H1 (cell line): ENCODE data around the gene C7orf25. TPM values are rescaled to one million over a fixed set of nuclear protein-coding genes. Genes with fewer than 3 reads are reported as not detected.

Source experiments
- CBX5 ChIP-seq: fragments of 300-800, 300-1000 bp; sonication (generic); IDR thresholded peaks from 2 replicates; pipeline ENCODE4 v1.7.1; 2016; ENCODE audit warnings: antibody characterized with exemption, low read length, low read depth
- CEBPB ChIP-seq: IDR thresholded peaks from 2 replicates; pipeline ENCODE4 v1.6.1; 2012; ENCODE audit warnings: low read depth, low read length
- EP300 ChIP-seq, 2 experiments: IDR thresholded peaks; 1 replicate in 1 of 2; 2 replicates in 1 of 2; pipeline ENCODE4 v1.6.1; 2011 to 2012; ENCODE audit warnings: low read depth in 2 of 2, low read length in 2 of 2, mild to moderate bottlenecking in 2 of 2, borderline replicate concordance in 1 of 2, inconsistent platforms in 1 of 2, moderate library complexity in 1 of 2
- HDAC6 ChIP-seq: IDR thresholded peaks from one replicate; pipeline ENCODE4 v1.7.1; 2012; ENCODE audit warnings: low read depth, mild to moderate bottlenecking, inconsistent platforms, low read length, moderate library complexity
- JUN ChIP-seq: IDR thresholded peaks from 2 replicates; pipeline ENCODE4 v1.6.1; 2011; ENCODE audit warnings: low read depth, mild to moderate bottlenecking, improper control_type of control experiment, low read length
- POU5F1 ChIP-seq: IDR thresholded peaks from 2 replicates; pipeline ENCODE4 v1.6.1; 2011; ENCODE audit warnings: low read depth, mild to moderate bottlenecking, low read length, moderate library complexity
- RNF2 ChIP-seq: fragments of 200-900, 300-1000 bp; sonication (generic); IDR thresholded peaks from 2 replicates; pipeline ENCODE4 v1.7.1; 2016; ENCODE audit warnings: borderline replicate concordance, low read depth, mild to moderate bottlenecking, antibody characterized with exemption, low read length; ENCODE audit not compliant: poor library complexity, severe bottlenecking; ENCODE audit errors: missing control alignments
- TCF12 ChIP-seq: IDR thresholded peaks from 2 replicates; pipeline ENCODE4 v1.6.1; 2011; ENCODE audit warnings: low read depth, mild to moderate bottlenecking, low read length
- TEAD4 ChIP-seq: IDR thresholded peaks from 2 replicates; pipeline ENCODE4 v1.6.1; 2012; ENCODE audit warnings: low read depth, low read length, inconsistent platforms, mixed read lengths
- polyA plus RNA-seq, 7 experiments: library from polyadenylated mRNA; depleted of rRNA in 3 of 7; stranded (reverse) in 5 of 7; unstranded in 2 of 7; fragments of >200 nt in 5 of 7; fragments of 200-250 nt in 2 of 7; gene quantifications; 1 replicate in 5 of 7; 2 replicates in 1 of 7; 4 replicates in 1 of 7; pipeline versions ENCODE4 v1.2.1 to v1.2.3, GENCODE V29; 2011 to 2013; ENCODE audit warnings: missing spikeins in 2 of 7, mixed read lengths in 2 of 7
- total RNA-seq: library from RNA; stranded (reverse); fragmentation: NEBNext Ultra II Directional; extraction: Animal tissue kit (Norgen Biotek cat#: 25700); gene quantifications from 2 replicates; pipeline ENCODE4 v1.2.1, GENCODE V29; 2021
- TF ChIP-seq, protein P1 (sequence below): fragments of 300-600 bp; sonication (generic); IDR thresholded peaks from 2 replicates; pipeline ENCODE4 v1.7.1; 2012; ENCODE audit warnings: low read length, moderate library complexity, mild to moderate bottlenecking, inconsistent platforms; ENCODE audit not compliant: insufficient replicate concordance

C7orf25 gene
- total and polyA plus RNA-seq, 2 of the 8 experiments (the other 6 are each of a cell fraction or from before 2014, with no cell fraction given) = 0.70 to 4.5 TPM

DNA sequence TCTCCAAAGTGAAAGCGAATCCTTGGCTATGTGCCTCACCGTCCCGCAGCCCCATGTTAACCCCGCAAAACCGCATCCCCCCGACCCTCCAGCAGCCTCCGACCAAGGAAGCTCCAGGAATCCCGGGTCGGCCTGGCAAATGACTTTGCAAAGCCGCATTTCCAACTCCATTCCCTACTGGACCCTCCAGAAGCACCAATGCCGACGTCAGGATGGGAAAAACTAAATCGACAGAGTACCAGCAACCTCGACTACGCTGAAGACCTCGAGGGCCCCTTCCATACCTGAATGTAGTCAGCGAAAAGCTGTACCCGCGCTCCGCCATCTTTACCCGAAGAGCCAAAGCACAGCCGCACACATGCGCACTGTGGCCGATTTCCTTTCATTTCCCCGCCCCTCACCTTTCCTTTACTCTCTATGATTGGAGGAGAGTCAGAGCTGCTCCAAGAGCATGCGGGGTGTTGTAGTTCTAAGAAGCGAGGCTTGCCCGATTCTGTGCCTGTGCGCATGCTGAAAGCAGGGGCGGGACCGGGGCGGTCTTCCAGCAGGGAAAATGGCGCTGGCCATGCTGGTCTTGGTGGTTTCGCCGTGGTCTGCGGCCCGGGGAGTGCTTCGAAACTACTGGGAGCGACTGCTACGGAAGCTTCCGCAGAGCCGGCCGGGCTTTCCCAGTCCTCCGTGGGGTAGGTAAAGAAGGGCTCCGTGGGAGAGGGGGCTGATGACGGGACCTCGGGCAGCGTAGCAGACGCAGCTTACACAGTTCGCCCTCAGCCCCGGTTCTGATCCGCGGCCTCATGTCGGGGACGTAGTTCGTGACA, 20.2 kb upstream of the C7orf25 start, which contains the start of the genes MRPL32 and PSMA2 (continued):
- TF ChIP-seq, protein P1, sequence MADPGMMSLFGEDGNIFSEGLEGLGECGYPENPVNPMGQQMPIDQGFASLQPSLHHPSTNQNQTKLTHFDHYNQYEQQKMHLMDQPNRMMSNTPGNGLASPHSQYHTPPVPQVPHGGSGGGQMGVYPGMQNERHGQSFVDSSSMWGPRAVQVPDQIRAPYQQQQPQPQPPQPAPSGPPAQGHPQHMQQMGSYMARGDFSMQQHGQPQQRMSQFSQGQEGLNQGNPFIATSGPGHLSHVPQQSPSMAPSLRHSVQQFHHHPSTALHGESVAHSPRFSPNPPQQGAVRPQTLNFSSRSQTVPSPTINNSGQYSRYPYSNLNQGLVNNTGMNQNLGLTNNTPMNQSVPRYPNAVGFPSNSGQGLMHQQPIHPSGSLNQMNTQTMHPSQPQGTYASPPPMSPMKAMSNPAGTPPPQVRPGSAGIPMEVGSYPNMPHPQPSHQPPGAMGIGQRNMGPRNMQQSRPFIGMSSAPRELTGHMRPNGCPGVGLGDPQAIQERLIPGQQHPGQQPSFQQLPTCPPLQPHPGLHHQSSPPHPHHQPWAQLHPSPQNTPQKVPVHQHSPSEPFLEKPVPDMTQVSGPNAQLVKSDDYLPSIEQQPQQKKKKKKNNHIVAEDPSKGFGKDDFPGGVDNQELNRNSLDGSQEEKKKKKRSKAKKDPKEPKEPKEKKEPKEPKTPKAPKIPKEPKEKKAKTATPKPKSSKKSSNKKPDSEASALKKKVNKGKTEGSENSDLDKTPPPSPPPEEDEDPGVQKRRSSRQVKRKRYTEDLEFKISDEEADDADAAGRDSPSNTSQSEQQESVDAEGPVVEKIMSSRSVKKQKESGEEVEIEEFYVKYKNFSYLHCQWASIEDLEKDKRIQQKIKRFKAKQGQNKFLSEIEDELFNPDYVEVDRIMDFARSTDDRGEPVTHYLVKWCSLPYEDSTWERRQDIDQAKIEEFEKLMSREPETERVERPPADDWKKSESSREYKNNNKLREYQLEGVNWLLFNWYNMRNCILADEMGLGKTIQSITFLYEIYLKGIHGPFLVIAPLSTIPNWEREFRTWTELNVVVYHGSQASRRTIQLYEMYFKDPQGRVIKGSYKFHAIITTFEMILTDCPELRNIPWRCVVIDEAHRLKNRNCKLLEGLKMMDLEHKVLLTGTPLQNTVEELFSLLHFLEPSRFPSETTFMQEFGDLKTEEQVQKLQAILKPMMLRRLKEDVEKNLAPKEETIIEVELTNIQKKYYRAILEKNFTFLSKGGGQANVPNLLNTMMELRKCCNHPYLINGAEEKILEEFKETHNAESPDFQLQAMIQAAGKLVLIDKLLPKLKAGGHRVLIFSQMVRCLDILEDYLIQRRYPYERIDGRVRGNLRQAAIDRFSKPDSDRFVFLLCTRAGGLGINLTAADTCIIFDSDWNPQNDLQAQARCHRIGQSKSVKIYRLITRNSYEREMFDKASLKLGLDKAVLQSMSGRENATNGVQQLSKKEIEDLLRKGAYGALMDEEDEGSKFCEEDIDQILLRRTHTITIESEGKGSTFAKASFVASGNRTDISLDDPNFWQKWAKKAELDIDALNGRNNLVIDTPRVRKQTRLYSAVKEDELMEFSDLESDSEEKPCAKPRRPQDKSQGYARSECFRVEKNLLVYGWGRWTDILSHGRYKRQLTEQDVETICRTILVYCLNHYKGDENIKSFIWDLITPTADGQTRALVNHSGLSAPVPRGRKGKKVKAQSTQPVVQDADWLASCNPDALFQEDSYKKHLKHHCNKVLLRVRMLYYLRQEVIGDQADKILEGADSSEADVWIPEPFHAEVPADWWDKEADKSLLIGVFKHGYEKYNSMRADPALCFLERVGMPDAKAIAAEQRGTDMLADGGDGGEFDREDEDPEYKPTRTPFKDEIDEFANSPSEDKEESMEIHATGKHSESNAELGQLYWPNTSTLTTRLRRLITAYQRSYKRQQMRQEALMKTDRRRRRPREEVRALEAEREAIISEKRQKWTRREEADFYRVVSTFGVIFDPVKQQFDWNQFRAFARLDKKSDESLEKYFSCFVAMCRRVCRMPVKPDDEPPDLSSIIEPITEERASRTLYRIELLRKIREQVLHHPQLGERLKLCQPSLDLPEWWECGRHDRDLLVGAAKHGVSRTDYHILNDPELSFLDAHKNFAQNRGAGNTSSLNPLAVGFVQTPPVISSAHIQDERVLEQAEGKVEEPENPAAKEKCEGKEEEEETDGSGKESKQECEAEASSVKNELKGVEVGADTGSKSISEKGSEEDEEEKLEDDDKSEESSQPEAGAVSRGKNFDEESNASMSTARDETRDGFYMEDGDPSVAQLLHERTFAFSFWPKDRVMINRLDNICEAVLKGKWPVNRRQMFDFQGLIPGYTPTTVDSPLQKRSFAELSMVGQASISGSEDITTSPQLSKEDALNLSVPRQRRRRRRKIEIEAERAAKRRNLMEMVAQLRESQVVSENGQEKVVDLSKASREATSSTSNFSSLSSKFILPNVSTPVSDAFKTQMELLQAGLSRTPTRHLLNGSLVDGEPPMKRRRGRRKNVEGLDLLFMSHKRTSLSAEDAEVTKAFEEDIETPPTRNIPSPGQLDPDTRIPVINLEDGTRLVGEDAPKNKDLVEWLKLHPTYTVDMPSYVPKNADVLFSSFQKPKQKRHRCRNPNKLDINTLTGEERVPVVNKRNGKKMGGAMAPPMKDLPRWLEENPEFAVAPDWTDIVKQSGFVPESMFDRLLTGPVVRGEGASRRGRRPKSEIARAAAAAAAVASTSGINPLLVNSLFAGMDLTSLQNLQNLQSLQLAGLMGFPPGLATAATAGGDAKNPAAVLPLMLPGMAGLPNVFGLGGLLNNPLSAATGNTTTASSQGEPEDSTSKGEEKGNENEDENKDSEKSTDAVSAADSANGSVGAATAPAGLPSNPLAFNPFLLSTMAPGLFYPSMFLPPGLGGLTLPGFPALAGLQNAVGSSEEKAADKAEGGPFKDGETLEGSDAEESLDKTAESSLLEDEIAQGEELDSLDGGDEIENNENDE = no peak
- TF ChIP-seq HDAC6 (no peak), TCF12 (no peak), POU5F1 (no peak), EP300 (IDR thresholded peaks at IDR 0.05; ENCODE audit: borderline replicate concordance in 1 of 2, low read depth in 2 of 2, low read length in 2 of 2) (no peak), RNF2 (no peak), TEAD4 (no peak), JUN (no peak), CEBPB (no peak), CBX5 (no peak)
